HK-2 (cell line): ENCODE data around the gene KREMEN2.
"Not testable (repeated sequence)": the region's sequence is repeated elsewhere in the genome, so short reads cannot be mapped to it uniquely, and the experiment has no call there.

Experiments
- DNase-seq: peaks from one replicate; pipeline ENCODE4 v3.0.0-alpha.2; 2018; ENCODE audit not compliant: unreplicated experiment

The KREMEN2 gene

GRCh38 chr16:2963723-2964474, at the start of gene KREMEN2:
KREMEN2 (plus strand) TSS chr16:2964275; CDS start chr16:2964521, 246 bp downstream.
- DNase-seq: peak; percentile 81

GRCh38 chr16:2915196-2915929, 48.7 kb upstream of the KREMEN2 start:
- DNase-seq: no peak

GRCh38 chr16:2919511-2920255, 44.4 kb upstream of the KREMEN2 start:
- peak; percentile 43 for DNase-seq

GRCh38 chr16:2923481-2923880, 40.6 kb upstream of the KREMEN2 start:
- no peak for DNase-seq

- DNase-seq: no peak
Measured at GRCh38 chr16:2924901-2925755, 38.9 kb upstream of the KREMEN2 start.

GRCh38 chr16:2925951-2926649, 38.0 kb upstream of the KREMEN2 start:
- DNase-seq: no peak

- no peak for DNase-seq
Measured at GRCh38 chr16:2926650-2926999, 37.5 kb upstream of the KREMEN2 start.

- peak; percentile 76 for DNase-seq
Measured at GRCh38 chr16:2927010-2927646, 36.9 kb upstream of the KREMEN2 start.

- not testable (repeated sequence) for DNase-seq
Measured at GRCh38 chr16:2928151-2928550, 35.9 kb upstream of the KREMEN2 start.

GRCh38 chr16:2928796-2929195, 35.3 kb upstream of the KREMEN2 start:
- no peak for DNase-seq

GRCh38 chr16:2929693-2930092, 34.4 kb upstream of the KREMEN2 start:
- no peak for DNase-seq

GRCh38 chr16:2930236-2930635, 33.8 kb upstream of the KREMEN2 start:
- no peak for DNase-seq

- not testable (repeated sequence) for DNase-seq
Measured at GRCh38 chr16:2931231-2931914, 32.7 kb upstream of the KREMEN2 start.

GRCh38 chr16:2933136-2933535, 30.9 kb upstream of the KREMEN2 start:
- DNase-seq: no peak

GRCh38 chr16:2933701-2934100, 30.4 kb upstream of the KREMEN2 start:
- no peak for DNase-seq

GRCh38 chr16:2934450-2934849, 29.6 kb upstream of the KREMEN2 start:
- no peak for DNase-seq

GRCh38 chr16:2936436-2937011, 27.6 kb upstream of the KREMEN2 start:
- DNase-seq: no peak

- DNase-seq: no peak
Measured at GRCh38 chr16:2937170-2937569, 26.9 kb upstream of the KREMEN2 start.

- DNase-seq: no peak
Measured at GRCh38 chr16:2938206-2938605, 25.9 kb upstream of the KREMEN2 start.

- no peak for DNase-seq
Measured at GRCh38 chr16:2939968-2940367, 24.1 kb upstream of the KREMEN2 start.
